Measurements from ENCODE around the gene ABTB2.

- no peak for TF ChIP-seq ZNF384 (IDR thresholded peaks at IDR 0.05)
- no peak for TF ChIP-seq PKNOX1 (IDR thresholded peaks at IDR 0.05)
- TF ChIP-seq SP1 (IDR thresholded peaks at IDR 0.05), result no peak
- no peak for TF ChIP-seq NFRKB (IDR thresholded peaks at IDR 0.05)
- no peak for TF ChIP-seq SUZ12 (IDR thresholded peaks at IDR 0.05)
- TF ChIP-seq ELF4 (IDR thresholded peaks at IDR 0.05), result no peak
- TF ChIP-seq FOXM1 (IDR thresholded peaks at IDR 0.05; ENCODE audit: borderline replicate concordance), result no peak
- no peak for TF ChIP-seq BHLHE40 (IDR thresholded peaks at IDR 0.05; ENCODE audit: borderline replicate concordance)
Observed at GRCh38 chr11:34135439-34135838, 222.4 kb downstream of the ABTB2 start.

Measured in HEK293T (cell line).